OCI-LY3 (cell line): ENCODE data around the gene ZNF679.

Experiments used
- CTCF ChIP-seq: fragments of 200-600, 300-600 bp; sonication (generic); IDR thresholded peaks from 2 replicates; pipeline ENCODE4 v1.5.1; 2014; ENCODE audit warnings: antibody characterized with exemption, low read length, low read depth
- EZH2phosphoT487 ChIP-seq: fragments of 200-600 bp; shearing (Covaris generic); IDR thresholded peaks from 2 replicates; pipeline ENCODE4 v1.6.1; 2018; ENCODE audit warnings: antibody characterized with exemption, mixed run types, low read depth

GRCh38 chr7:64192148-64192704, 36.0 kb upstream of the ZNF679 start:
- TF ChIP-seq CTCF (no peak), EZH2phosphoT487 (no peak)
